GM23248 (cell line): ENCODE measurements around the gene AGGF1. TPM values are rescaled to one million over a fixed set of nuclear protein-coding genes. Genes with fewer than 3 reads are reported as not detected.

Source experiments
- DNase-seq: peaks from one replicate; pipeline ENCODE4 v3.0.0-alpha.2; 2015
- H2AFZ ChIP-seq: fragments of 200-600 bp; sonication (generic); 2 replicates; pipeline ENCODE4 v1.6.1; 2016; ENCODE audit warnings: antibody characterized with exemption
- H3F3A ChIP-seq: fragments of 200-600 bp; sonication (generic); 2 replicates; pipeline ENCODE4 v1.6.1; 2016; ENCODE audit warnings: mild to moderate bottlenecking, antibody characterized with exemption, mixed run types; ENCODE audit not compliant: insufficient read depth
- H3K27ac ChIP-seq: fragments of 200-600 bp; sonication (generic); 2 replicates; pipeline ENCODE4 v1.5.1; 2016; ENCODE audit warnings: mild to moderate bottlenecking
- H3K27me3 ChIP-seq: fragments of 200-600 bp; sonication (generic); replicated peaks from 2 replicates; pipeline ENCODE4 v1.6.1; 2016; ENCODE audit warnings: mild to moderate bottlenecking; ENCODE audit not compliant: insufficient read depth
- H3K36me3 ChIP-seq: fragments of 200-600 bp; sonication (generic); 2 replicates; pipeline ENCODE4 v1.6.1; 2016; ENCODE audit warnings: low read depth, mild to moderate bottlenecking
- H3K4me1 ChIP-seq: fragments of 200-600 bp; sonication (generic); 2 replicates; pipeline ENCODE4 v1.6.1; 2016; ENCODE audit warnings: mild to moderate bottlenecking; ENCODE audit not compliant: insufficient read depth
- H3K4me2 ChIP-seq: fragments of 200-600 bp; sonication (generic); one replicate; pipeline ENCODE4 v1.6.1; 2016; ENCODE audit warnings: mild to moderate bottlenecking; ENCODE audit not compliant: unreplicated experiment
- H3K4me3 ChIP-seq: fragments of 200-600 bp; sonication (generic); 2 replicates; pipeline ENCODE4 v1.5.1; 2016; ENCODE audit warnings: mild to moderate bottlenecking
- H3K79me2 ChIP-seq: fragments of 200-600 bp; sonication (generic); 2 replicates; pipeline ENCODE4 v1.6.1; 2016; ENCODE audit warnings: mild to moderate bottlenecking; ENCODE audit not compliant: insufficient read depth
- H3K9ac ChIP-seq: fragments of 200-600 bp; sonication (generic); 2 replicates; pipeline ENCODE4 v1.6.1; 2016; ENCODE audit warnings: mild to moderate bottlenecking
- H3K9me2 ChIP-seq: fragments of 200-600 bp; sonication (generic); 2 replicates; pipeline ENCODE4 v1.6.1; 2016; ENCODE audit warnings: mixed run types, mild to moderate bottlenecking, moderate library complexity; ENCODE audit not compliant: insufficient read depth
- H3K9me3 ChIP-seq: fragments of 200-600 bp; sonication (generic); one replicate; pipeline ENCODE4 v1.6.1; 2017; ENCODE audit warnings: low read depth
- H4K20me1 ChIP-seq: fragments of 200-600 bp; sonication (generic); 2 replicates; pipeline ENCODE4 v1.6.0; 2016; ENCODE audit not compliant: insufficient read depth
- EZH2 ChIP-seq: fragments of 200-600 bp; sonication (generic); IDR thresholded peaks from 2 replicates; pipeline ENCODE4 v1.6.1; 2018; ENCODE audit warnings: antibody characterized with exemption, mild to moderate bottlenecking; ENCODE audit not compliant: insufficient read depth, poor library complexity, severe bottlenecking
- EZH2phosphoT487 ChIP-seq: fragments of 200-600 bp; sonication (generic); IDR thresholded peaks from 2 replicates; pipeline ENCODE4 v1.6.1; 2018; ENCODE audit warnings: antibody characterized with exemption, moderate library complexity, mild to moderate bottlenecking, low read depth; ENCODE audit not compliant: insufficient read depth
- WGBS, 2 experiments: methylation state at CpG; one replicate each; pipeline ENCODE4 v1.1.6; 2015 to 2017; ENCODE audit warnings: low lambda C conversion rate in 2 of 2, low coverage in 1 of 2; ENCODE audit errors: missing lambda C conversion rate in 2 of 2; 5-methylcytosine and 5-hydroxymethylcytosine counted together
- in situ Hi-C: fragments of 300-500 bp; cut with MboI; formaldehyde crosslinking; loops from 2 replicates; pipeline ENCODE4 v1.15.0; 2020
- polyA plus RNA-seq: library from polyadenylated mRNA; unstranded; fragments of >200 nt; fragmentation: Nextera tagmentation; extraction: Ambion mirVana; gene quantifications from 2 replicates; pipeline ENCODE4 v1.2.1, GENCODE V29; 2016
- total RNA-seq: library from RNA; depleted of rRNA; stranded (reverse); fragments of >200 nt; shearing (Covaris generic); gene quantifications from 2 replicates; pipeline ENCODE4 v1.2.3, GENCODE V29; 2014

The AGGF1 gene
- total and polyA plus RNA-seq, 2 experiments from 2014 or later = 25.1 to 29.4 TPM

DNA sequence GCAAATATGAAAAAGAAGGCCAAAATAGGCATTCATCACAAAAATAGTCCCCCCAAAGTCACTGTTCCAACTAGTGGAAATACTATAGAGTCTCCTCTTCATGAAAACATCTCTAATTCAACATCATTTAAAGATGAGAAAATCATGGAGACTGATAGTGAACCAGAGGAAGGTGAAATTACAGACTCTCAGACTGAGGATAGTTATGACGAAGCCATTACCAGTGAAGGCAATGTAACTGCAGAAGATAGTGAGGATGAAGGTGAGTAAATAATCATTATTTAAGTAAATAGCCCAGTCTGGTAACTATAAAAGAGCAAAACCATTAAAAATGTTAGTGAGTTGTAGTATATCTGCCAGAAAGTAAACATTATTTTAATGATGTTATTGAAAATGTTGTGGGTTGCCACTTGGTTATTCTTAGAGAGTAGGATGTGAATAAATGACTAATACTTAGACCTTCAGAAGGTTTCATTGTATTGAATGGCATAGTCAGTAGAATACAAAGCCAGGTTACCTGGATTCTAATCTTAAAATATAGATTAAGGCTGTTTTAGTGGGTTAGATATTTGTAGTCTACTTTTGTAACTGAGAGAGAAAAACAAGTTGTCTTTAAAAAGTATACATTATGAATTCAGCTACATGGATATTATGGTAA is 16.3 kb downstream of the AGGF1 start:
- H4K20me1 ChIP-seq = no peaks in the 10 kb centered on the region
- H3K9me3 ChIP-seq = no peaks in the 10 kb centered on the region
- no peaks in the 10 kb centered on the region for H3K27me3 ChIP-seq
- no peaks in the 10 kb centered on the region for H3K4me1 ChIP-seq
- TF ChIP-seq EZH2phosphoT487 = no peak
- TF ChIP-seq EZH2 = no peak
- no peak overlapping the region for H3K4me2 ChIP-seq
- no peak overlapping the region for H2AFZ ChIP-seq
- no peak for DNase-seq
- H3K79me2 ChIP-seq = no peaks in the 10 kb centered on the region
- WGBS, 2 experiments = 89 to 90% methylated on average over 1 of the region's 1 CpG
- no peaks in the 10 kb centered on the region for H3F3A ChIP-seq
- peaks cover 46% of the 10 kb centered on the region for H3K36me3 ChIP-seq
- in situ Hi-C loops = no loop called here
- no peaks in the 10 kb centered on the region for H3K9me2 ChIP-seq
- H3K4me3 ChIP-seq = no peak overlapping the region
- H3K27ac ChIP-seq = no peak overlapping the region
- H3K9ac ChIP-seq = no peak overlapping the region

DNA sequence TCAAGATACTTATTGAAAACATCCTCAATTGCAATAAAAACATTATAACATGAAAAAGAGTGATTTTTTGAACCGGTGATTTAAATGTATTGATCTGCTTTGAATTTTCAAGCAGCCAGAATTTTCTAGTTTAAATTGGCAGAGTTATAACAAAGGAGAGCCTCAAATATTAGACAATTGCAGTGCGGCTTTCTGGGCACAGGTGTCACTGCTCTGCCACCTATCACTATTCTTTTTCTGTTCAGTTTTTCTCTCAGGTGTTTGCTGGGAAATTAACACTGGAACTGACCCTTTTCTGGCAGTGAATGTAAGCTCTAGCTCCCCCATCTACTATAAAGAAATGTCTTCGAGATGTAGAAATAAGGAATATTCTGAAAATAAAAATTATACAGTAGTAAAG is 33.8 kb downstream of the AGGF1 start:
- Histone ChIP-seq H3K27ac (no peak overlapping the region), H3K36me3 (peaks cover 46% of the 10 kb centered on the region), H3K79me2 (no peaks in the 10 kb centered on the region), H3K9me3 (no peaks in the 10 kb centered on the region), H2AFZ (no peak overlapping the region), H3K4me1 (peaks cover 12% of the 10 kb centered on the region), H3K9ac (no peak overlapping the region), H3F3A (peaks cover 20% of the 10 kb centered on the region), H3K27me3 (no peaks in the 10 kb centered on the region), H3K4me3 (no peak overlapping the region), H3K9me2 (no peaks in the 10 kb centered on the region), H3K4me2 (no peak overlapping the region), H4K20me1 (no peaks in the 10 kb centered on the region)
- in situ Hi-C loops = no loop called here
- no peak for DNase-seq
- TF ChIP-seq EZH2 = no peak
- TF ChIP-seq EZH2phosphoT487 = no peak
- WGBS, 2 experiments = 50 to 53% methylated on average over 3 of the region's 3 CpGs

- no peaks in the 10 kb centered on the region for H3K9me2 ChIP-seq
- peaks cover 20% of the 10 kb centered on the region for H3F3A ChIP-seq
- no peak overlapping the region for H3K27ac ChIP-seq
- H3K4me3 ChIP-seq = no peak overlapping the region
- DNase-seq = no peak
- no peak for TF ChIP-seq EZH2
- no peak for TF ChIP-seq EZH2phosphoT487
- no peak overlapping the region for H3K9ac ChIP-seq
- no peaks in the 10 kb centered on the region for H3K9me3 ChIP-seq
- H3K4me2 ChIP-seq = no peak overlapping the region
- no peaks in the 10 kb centered on the region for H3K79me2 ChIP-seq
- WGBS, 2 experiments = 99% methylated on average over 3 of the region's 3 CpGs
- peaks cover 41% of the 10 kb centered on the region for H3K36me3 ChIP-seq
- H2AFZ ChIP-seq = no peak overlapping the region
- peaks cover 12% of the 10 kb centered on the region for H3K4me1 ChIP-seq
- H3K27me3 ChIP-seq = no peaks in the 10 kb centered on the region
- in situ Hi-C loops = no loop called here
- no peaks in the 10 kb centered on the region for H4K20me1 ChIP-seq
These were observed 35.1 kb downstream of the AGGF1 start for GRCh38 chr5:77065256-77065655.

- H2AFZ ChIP-seq = no peak overlapping the region
These were observed 36.0 kb downstream of the AGGF1 start for GRCh38 chr5:77066184-77066583.

More at GRCh38 chr5:77066184-77066583, 36.0 kb downstream of the AGGF1 start:
- Histone ChIP-seq H3K27ac (no peak overlapping the region), H3K4me2 (no peak overlapping the region), H4K20me1 (no peaks in the 10 kb centered on the region), H3K4me1 (peaks cover 12% of the 10 kb centered on the region), H3F3A (peaks cover 20% of the 10 kb centered on the region), H3K27me3 (no peaks in the 10 kb centered on the region), H3K9me2 (no peaks in the 10 kb centered on the region), H3K9ac (no peak overlapping the region), H3K9me3 (no peaks in the 10 kb centered on the region), H3K36me3 (peaks cover 32% of the 10 kb centered on the region), H3K79me2 (no peaks in the 10 kb centered on the region), H3K4me3 (no peak overlapping the region)
- no peak for TF ChIP-seq EZH2
- no peak for TF ChIP-seq EZH2phosphoT487
- 95 to 100% methylated on average over 1 of the region's 1 CpG for WGBS, 2 experiments
- DNase-seq = no peak
- in situ Hi-C loops = no loop called here
